Upper lobe of left lung (tissue), 6 donors: Measurements from ENCODE around the gene EEF1B2. TPM values are rescaled to one million over a fixed set of nuclear protein-coding genes. Genes with fewer than 3 reads are reported as not detected.

Source experiments
- ATAC-seq, 2 donors: fragments of 200-7000 bp; cut with Tn5 transposase; one replicate each; pipeline ENCODE4 v1.9.1; 2022; ENCODE audit warnings: mild to moderate bottlenecking in 2 of 2, moderate library complexity in 2 of 2; ENCODE audit not compliant: low FRiP score in 2 of 2
- DNase-seq, 2 donors: peaks; one replicate each; pipeline ENCODE4 v3.0.0-alpha.2; 2019 to 2020
- H3K27ac ChIP-seq, 4 donors: fragments of 200-600 bp; sonication (generic); one replicate each; pipeline ENCODE4 v1.5.1; 2016 to 2019
- H3K27me3 ChIP-seq, 4 donors: fragments of 200-600 bp; sonication (generic); one replicate each; pipeline ENCODE4 v1.5.1; 2017 to 2019
- H3K36me3 ChIP-seq, 4 donors: fragments of 200-600 bp; sonication (generic); one replicate each; pipeline ENCODE4 v1.5.1; 2016 to 2019
- H3K4me1 ChIP-seq, 4 donors: fragments of 200-600 bp; sonication (generic); one replicate each; pipeline ENCODE4 v1.5.1; 2018 to 2019
- H3K4me3 ChIP-seq, 4 donors: fragments of 200-600 bp; sonication (generic); one replicate each; pipeline ENCODE4 v1.5.1; 2017 to 2019; ENCODE audit warnings: mild to moderate bottlenecking in 2 of 4, moderate library complexity in 1 of 4
- H3K9me3 ChIP-seq, 4 donors: fragments of 200-600 bp; sonication (generic); one replicate each; pipeline ENCODE4 v1.5.1; 2018 to 2019
- EP300 ChIP-seq, 4 donors: sonication (generic); formaldehyde crosslinking; IDR thresholded peaks; one replicate each; pipeline ENCODE4 v1.5.1; 2017; ENCODE audit warnings: antibody characterized with exemption in 4 of 4, control low read depth in 2 of 4
- POLR2A ChIP-seq, 4 donors: fragments of 450-650 bp; IDR thresholded peaks; one replicate each; pipeline ENCODE4 v1.5.1; 2016 to 2017; ENCODE audit warnings: antibody characterized with exemption in 4 of 4, mild to moderate bottlenecking in 2 of 4
- POLR2AphosphoS5 ChIP-seq, 2 donors: sonication (generic); formaldehyde crosslinking; IDR thresholded peaks; one replicate each; pipeline ENCODE4 v1.5.1; 2017; ENCODE audit warnings: antibody characterized with exemption in 2 of 2
- WGBS, 2 donors: methylation state at CpG; one replicate each; pipeline ENCODE4 v1.1.5; 2017 to 2018; 5-methylcytosine and 5-hydroxymethylcytosine counted together
- total RNA-seq, 6 donors: library from RNA; depleted of rRNA in 4 of 6; stranded (reverse); fragments of >200 nt in 4 of 6; gene quantifications; one replicate each; pipeline versions ENCODE4 v1.1.0 to v1.2.1, GENCODE V29; 2016 to 2021
- TF ChIP-seq, protein P1 (sequence below), 6 experiments: fragments of 450-650 bp in 4 of 6; fragments of 200-600 bp in 2 of 6; sonication (generic) in 2 of 6; IDR thresholded peaks; one replicate each; pipeline ENCODE4 v1.5.1; 2016 to 2019; ENCODE audit warnings: antibody characterized with exemption in 6 of 6
- donor health status: DM: no; HTN: no; CAD: no; lungs with moderate emphysema.
- donor health status: DM: no; HTN: yes; CAD: no; lungs with severe emphysema.

Gene EEF1B2
- 100 to 1,000 TPM; 100 to 438 (median 260) TPM for total RNA-seq

GRCh38 chr2:206159346-206160124 is at the start of gene EEF1B2, which contains the start of gene NDUFS1:
Gene EEF1B2 (plus strand): TSS chr2:206159895. CDS start chr2:206159980, 85 bp downstream.
Gene NDUFS1 (minus strand): TSS chr2:206159444. CDS start chr2:206153678, 5,766 bp downstream.
- 1% methylated on average over 27 to 56 of the region's 64 CpGs for WGBS, 2 donors
- peak within 1 kb of the TSS; percentile 68 to 95 (median 81) for H3K4me3 ChIP-seq
- peak; percentile 98 to 99 for ATAC-seq
- TF ChIP-seq, protein P1, sequence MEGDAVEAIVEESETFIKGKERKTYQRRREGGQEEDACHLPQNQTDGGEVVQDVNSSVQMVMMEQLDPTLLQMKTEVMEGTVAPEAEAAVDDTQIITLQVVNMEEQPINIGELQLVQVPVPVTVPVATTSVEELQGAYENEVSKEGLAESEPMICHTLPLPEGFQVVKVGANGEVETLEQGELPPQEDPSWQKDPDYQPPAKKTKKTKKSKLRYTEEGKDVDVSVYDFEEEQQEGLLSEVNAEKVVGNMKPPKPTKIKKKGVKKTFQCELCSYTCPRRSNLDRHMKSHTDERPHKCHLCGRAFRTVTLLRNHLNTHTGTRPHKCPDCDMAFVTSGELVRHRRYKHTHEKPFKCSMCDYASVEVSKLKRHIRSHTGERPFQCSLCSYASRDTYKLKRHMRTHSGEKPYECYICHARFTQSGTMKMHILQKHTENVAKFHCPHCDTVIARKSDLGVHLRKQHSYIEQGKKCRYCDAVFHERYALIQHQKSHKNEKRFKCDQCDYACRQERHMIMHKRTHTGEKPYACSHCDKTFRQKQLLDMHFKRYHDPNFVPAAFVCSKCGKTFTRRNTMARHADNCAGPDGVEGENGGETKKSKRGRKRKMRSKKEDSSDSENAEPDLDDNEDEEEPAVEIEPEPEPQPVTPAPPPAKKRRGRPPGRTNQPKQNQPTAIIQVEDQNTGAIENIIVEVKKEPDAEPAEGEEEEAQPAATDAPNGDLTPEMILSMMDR (IDR thresholded peaks at IDR 0.05) = no peak
- peak; percentile 68 to 87 for TF ChIP-seq POLR2AphosphoS5 (IDR thresholded peaks at IDR 0.05)
- peak in 1 of 4 donors; percentile 32 for TF ChIP-seq EP300 (IDR thresholded peaks at IDR 0.05)
- TF ChIP-seq POLR2A (IDR thresholded peaks at IDR 0.05) = peak in 3 of 4 donors; percentile 25 to 64 (median 39)
- peaks cover 22 to 42% (median 25%) of the 10 kb centered on the region in 4 donors for H3K4me1 ChIP-seq
- peaks cover 17 to 42% (median 23%) of the 10 kb centered on the region in 4 donors for H3K36me3 ChIP-seq
- H3K9me3 ChIP-seq = no peaks in the 10 kb centered on the region
- peak within 1 kb of the TSS; percentile 85 to 95 (median 94) for H3K27ac ChIP-seq
- no peaks in the 10 kb centered on the region for H3K27me3 ChIP-seq
- peak; percentile 97 to 98 for DNase-seq

- DNase-seq (no peak), ATAC-seq (no peak)
- H3K9me3 ChIP-seq = no peaks in the 10 kb centered on the region
- no peaks in the 10 kb centered on the region for H3K4me1 ChIP-seq
- H3K27ac ChIP-seq = no peak overlapping the region
- peaks cover 0 to 12% (median 2%) of the 10 kb centered on the region in 4 donors for H3K36me3 ChIP-seq
- H3K4me3 ChIP-seq = no peak overlapping the region
- H3K27me3 ChIP-seq = no peaks in the 10 kb centered on the region
- 94 to 98% methylated on average over 2 to 3 of the region's 3 CpGs for WGBS, 2 donors
- TF ChIP-seq POLR2A (IDR thresholded peaks at IDR 0.05) (no peak), POLR2AphosphoS5 (IDR thresholded peaks at IDR 0.05) (no peak), EP300 (IDR thresholded peaks at IDR 0.05) (no peak)
- TF ChIP-seq, protein P1 (IDR thresholded peaks at IDR 0.05) = no peak
Observed at GRCh38 chr2:206112108-206112507, 47.6 kb upstream of the EEF1B2 start.

DNA sequence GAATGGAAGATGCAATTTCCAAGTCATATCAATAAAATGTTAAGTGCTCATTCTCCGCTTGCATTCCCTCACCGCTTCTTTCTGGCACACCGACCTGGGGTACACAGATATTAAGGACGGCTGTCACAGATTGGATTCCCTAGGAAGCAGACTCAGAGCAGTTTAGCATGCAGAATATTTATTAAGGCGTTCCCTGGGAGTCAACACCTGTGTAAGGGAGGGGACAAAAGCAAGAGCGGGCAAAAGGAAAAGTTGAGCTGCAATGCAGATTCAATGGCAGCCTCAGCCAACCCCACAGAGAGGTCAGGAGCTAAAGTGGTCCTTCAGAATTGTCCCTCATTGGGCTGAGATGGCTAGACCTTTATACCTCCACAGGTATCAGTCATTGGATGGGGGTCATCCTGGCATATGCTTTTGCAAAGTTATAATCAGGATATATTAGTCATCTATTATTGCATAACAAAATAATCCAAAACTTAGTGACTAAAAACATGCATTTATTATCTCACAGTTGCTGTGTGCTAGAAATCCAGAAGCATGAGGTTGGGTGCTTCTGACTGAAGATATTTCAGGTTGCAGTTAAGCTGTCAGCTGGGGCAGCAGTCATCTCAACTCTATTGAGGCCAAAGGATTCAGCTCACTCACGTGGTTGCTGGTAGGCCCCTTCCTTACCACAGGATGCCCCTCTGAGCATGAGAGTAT is 46.7 kb upstream of the EEF1B2 start:
- Histone ChIP-seq H3K36me3 (peaks cover 0 to 13% (median 2%) of the 10 kb centered on the region in 4 donors), H3K9me3 (no peaks in the 10 kb centered on the region), H3K4me3 (no peak overlapping the region), H3K27me3 (no peaks in the 10 kb centered on the region), H3K27ac (no peak overlapping the region), H3K4me1 (no peaks in the 10 kb centered on the region)
- ATAC-seq (no peak), DNase-seq (no peak)
- 87 to 89% methylated on average over 7 of the region's 7 CpGs for WGBS, 2 donors
- TF ChIP-seq, protein P1 (IDR thresholded peaks at IDR 0.05) = no peak
- TF ChIP-seq EP300 (IDR thresholded peaks at IDR 0.05) (no peak), POLR2A (IDR thresholded peaks at IDR 0.05) (no peak), POLR2AphosphoS5 (IDR thresholded peaks at IDR 0.05) (no peak)

DNA sequence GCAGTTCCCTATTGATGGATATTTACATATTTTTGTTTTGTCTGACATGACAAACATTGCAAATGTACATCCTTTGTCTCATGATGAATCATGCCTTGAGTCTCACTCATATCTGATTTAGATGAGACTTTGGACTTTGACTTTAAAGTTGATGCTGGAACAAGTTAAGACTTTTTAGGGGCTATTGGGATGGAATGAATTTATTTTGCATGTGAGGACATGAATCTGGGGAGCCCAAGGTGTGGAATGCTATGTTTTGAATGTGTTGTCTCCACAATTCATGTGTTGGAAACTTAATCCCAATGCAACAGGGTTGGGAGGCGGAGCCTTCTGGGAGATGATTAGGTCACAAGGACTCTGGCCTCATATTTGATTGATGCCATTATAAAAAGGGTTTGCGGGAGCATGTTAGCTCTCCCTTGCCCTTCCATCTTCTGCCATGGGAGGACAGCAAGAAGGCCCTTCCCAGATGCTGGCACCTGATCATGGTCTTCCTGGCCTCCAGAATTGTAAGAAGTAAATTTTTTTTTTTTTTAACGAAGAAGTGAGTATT is 44.6 kb upstream of the EEF1B2 start:
- DNase-seq = no peak
- Histone ChIP-seq H3K4me1 (no peaks in the 10 kb centered on the region), H3K27me3 (no peaks in the 10 kb centered on the region), H3K9me3 (no peaks in the 10 kb centered on the region), H3K27ac (no peak overlapping the region), H3K36me3 (peaks cover 0 to 18% (median 7%) of the 10 kb centered on the region in 4 donors), H3K4me3 (no peak overlapping the region)
- 95 to 96% methylated on average over 3 of the region's 3 CpGs for WGBS, 2 donors
- TF ChIP-seq POLR2A (IDR thresholded peaks at IDR 0.05) = no peak
- TF ChIP-seq, protein P1 (IDR thresholded peaks at IDR 0.05) = no peak
- no peak for TF ChIP-seq EP300 (IDR thresholded peaks at IDR 0.05)
- TF ChIP-seq POLR2AphosphoS5 (IDR thresholded peaks at IDR 0.05) = no peak
- ATAC-seq = no peak
